ENCODE measurements around the gene NNMT. TPM values are rescaled to one million over a fixed set of nuclear protein-coding genes. Genes with fewer than 3 reads are reported as not detected.
A peak's percentile ranks its signal among the peaks of the same experiment; 100 is the strongest.

The NNMT gene
- total and polyA plus RNA-seq, 2 donors (not counting 1 experiment from before 2014, with no cell fraction given), result not detected

DNA sequence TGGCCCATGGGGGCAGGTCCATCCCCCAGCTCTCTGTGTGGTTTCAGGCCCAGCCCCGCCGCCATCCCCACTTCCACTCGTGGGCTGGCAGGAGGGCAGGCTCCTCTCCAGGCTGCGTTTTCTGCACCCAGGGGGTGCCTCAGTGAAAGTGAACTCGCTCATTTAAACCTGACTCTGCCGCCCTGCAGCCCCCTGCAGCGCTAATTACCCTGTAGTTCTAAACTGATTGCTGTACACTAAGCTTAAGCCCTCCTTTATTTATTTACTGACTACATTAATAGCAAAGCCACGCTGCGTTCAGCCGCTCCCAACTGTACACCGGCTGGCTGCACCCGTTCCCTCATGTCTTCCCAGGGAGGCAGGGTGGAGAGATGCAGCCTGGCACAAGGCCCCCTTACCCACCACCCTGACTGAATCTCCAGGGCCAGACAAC, 36.6 kb upstream of the NNMT start:
- no peaks in the 10 kb centered on the region for H4K20me1 ChIP-seq (ENCODE audit: control insufficient read depth, insufficient read depth, low read length, poor library complexity, severe bottlenecking)
- no peak overlapping the region for H3K9ac ChIP-seq (ENCODE audit: low read length)
- no peaks in the 10 kb centered on the region for H3K79me2 ChIP-seq (ENCODE audit: control insufficient read depth, insufficient read depth, low read length)
- intact Hi-C loops (cut with micrococcal nuclease), result loop anchor here (2.0 kb wide), 2 partner anchors 73 to 199 kb away; no protein-coding TSS in a partner anchor
- ChIA-PET POLR2A (interaction anchor here (0.5 to 3.9 kb wide), 8 partner anchors 72 to 363 kb away, joined by 3 to 17 read pairs (median 4); no protein-coding TSS in a partner anchor), CTCF (interaction anchor here (1.0 to 12.3 kb wide), 35 partner anchors 9 to 946 kb away, joined by 3 to 592 read pairs (median 13); partner anchors contain the start of genes HTR3A, HTR3B, TTC12 and ZBTB16)
- H3K4me3 ChIP-seq (ENCODE audit: control extremely low read depth in 1 of 5, extremely low read depth in 1 of 5, insufficient read depth in 1 of 5, low read depth in 2 of 5, low read length in 4 of 5), result no peak overlapping the region
- H3K4me1 Mint-ChIP-seq, result peaks cover 32% of the 10 kb centered on the region
- WGBS (ENCODE audit: insufficient coverage), result 79% methylated on average over 12 of the region's 12 CpGs
- peak overlapping the region; percentile 41 for H2AFZ ChIP-seq (ENCODE audit: insufficient read depth, low read depth, low read length, poor library complexity, severe bottlenecking)
- H3K4me1 ChIP-seq (ENCODE audit: control insufficient read depth in 2 of 2, insufficient read depth in 2 of 2, low read length in 2 of 2), result peaks cover 30 to 34% of the 10 kb centered on the region in 2 donors
- H3K9me3 ChIP-seq (ENCODE audit: control extremely low read depth in 1 of 3, control insufficient read depth in 2 of 3, insufficient read depth in 1 of 3, low read length in 2 of 3), result no peaks in the 10 kb centered on the region
- DNase-seq (no peak), ATAC-seq (ENCODE audit: low read depth) (no peak)
- no peaks in the 10 kb centered on the region for H3K9me3 Mint-ChIP-seq (ENCODE audit: insufficient read depth)
- H3K36me3 ChIP-seq (replicated peaks in 1 of 2; ENCODE audit: control extremely low read depth in 1 of 2, control insufficient read depth in 1 of 2, extremely low read depth in 1 of 2, insufficient read depth in 2 of 2, low read length in 1 of 2), result no peaks in the 10 kb centered on the region
- peak overlapping the region; percentile 88 for H3K27ac Mint-ChIP-seq
- peak overlapping the region; percentile 84 to 89 for H3K27ac ChIP-seq (ENCODE audit: low read length in 2 of 2)
- H3K4me3 Mint-ChIP-seq, result peak overlapping the region; percentile 32
- H3K27me3 ChIP-seq (replicated peaks in 1 of 4; ENCODE audit: control extremely low read depth in 1 of 4, control insufficient read depth in 3 of 4, insufficient read depth in 4 of 4, low read length in 3 of 4), result peaks cover 0 to 3% (median 0%) of the 10 kb centered on the region in 4 experiments
- TF ChIP-seq, protein P1, sequence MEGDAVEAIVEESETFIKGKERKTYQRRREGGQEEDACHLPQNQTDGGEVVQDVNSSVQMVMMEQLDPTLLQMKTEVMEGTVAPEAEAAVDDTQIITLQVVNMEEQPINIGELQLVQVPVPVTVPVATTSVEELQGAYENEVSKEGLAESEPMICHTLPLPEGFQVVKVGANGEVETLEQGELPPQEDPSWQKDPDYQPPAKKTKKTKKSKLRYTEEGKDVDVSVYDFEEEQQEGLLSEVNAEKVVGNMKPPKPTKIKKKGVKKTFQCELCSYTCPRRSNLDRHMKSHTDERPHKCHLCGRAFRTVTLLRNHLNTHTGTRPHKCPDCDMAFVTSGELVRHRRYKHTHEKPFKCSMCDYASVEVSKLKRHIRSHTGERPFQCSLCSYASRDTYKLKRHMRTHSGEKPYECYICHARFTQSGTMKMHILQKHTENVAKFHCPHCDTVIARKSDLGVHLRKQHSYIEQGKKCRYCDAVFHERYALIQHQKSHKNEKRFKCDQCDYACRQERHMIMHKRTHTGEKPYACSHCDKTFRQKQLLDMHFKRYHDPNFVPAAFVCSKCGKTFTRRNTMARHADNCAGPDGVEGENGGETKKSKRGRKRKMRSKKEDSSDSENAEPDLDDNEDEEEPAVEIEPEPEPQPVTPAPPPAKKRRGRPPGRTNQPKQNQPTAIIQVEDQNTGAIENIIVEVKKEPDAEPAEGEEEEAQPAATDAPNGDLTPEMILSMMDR (IDR thresholded peaks at IDR 0.05), result no peak
- no peak for TF ChIP-seq EZH2 (IDR thresholded peaks at IDR 0.05; ENCODE audit: borderline replicate concordance, insufficient read depth, low read depth, low read length, poor library complexity, severe bottlenecking)
- H3K27me3 Mint-ChIP-seq, result no peaks in the 10 kb centered on the region
- H3K4me2 ChIP-seq (replicated peaks; ENCODE audit: low read depth, low read length, poor library complexity, severe bottlenecking), result peak overlapping the region; percentile 58

GRCh38 chr11:114260077-114260476, 36.1 kb upstream of the NNMT start:
- no peak for ATAC-seq (ENCODE audit: low read depth)
- DNase-seq, result no peak
- Histone ChIP-seq H3K4me2 (replicated peaks; ENCODE audit: low read depth, low read length, poor library complexity, severe bottlenecking) (peak overlapping the region; percentile 58), H3K4me1 (ENCODE audit: control insufficient read depth in 2 of 2, insufficient read depth in 2 of 2, low read length in 2 of 2) (peaks cover 30 to 34% of the 10 kb centered on the region in 2 donors), H3K4me3 (ENCODE audit: control extremely low read depth in 1 of 5, extremely low read depth in 1 of 5, insufficient read depth in 1 of 5, low read depth in 2 of 5, low read length in 4 of 5) (no peak overlapping the region), H3K79me2 (ENCODE audit: control insufficient read depth, insufficient read depth, low read length) (no peaks in the 10 kb centered on the region), H3K9me3 (ENCODE audit: control extremely low read depth in 1 of 3, control insufficient read depth in 2 of 3, insufficient read depth in 1 of 3, low read length in 2 of 3) (no peaks in the 10 kb centered on the region), H3K9ac (ENCODE audit: low read length) (no peak overlapping the region), H3K27me3 (replicated peaks in 1 of 4; ENCODE audit: control extremely low read depth in 1 of 4, control insufficient read depth in 3 of 4, insufficient read depth in 4 of 4, low read length in 3 of 4) (peaks cover 0 to 3% (median 0%) of the 10 kb centered on the region in 4 experiments), H3K36me3 (replicated peaks in 1 of 2; ENCODE audit: control extremely low read depth in 1 of 2, control insufficient read depth in 1 of 2, extremely low read depth in 1 of 2, insufficient read depth in 2 of 2, low read length in 1 of 2) (no peaks in the 10 kb centered on the region), H3K27ac (ENCODE audit: low read length in 2 of 2) (peak overlapping the region in 1 of 2 donors; percentile 24), H4K20me1 (ENCODE audit: control insufficient read depth, insufficient read depth, low read length, poor library complexity, severe bottlenecking) (no peaks in the 10 kb centered on the region), H2AFZ (ENCODE audit: insufficient read depth, low read depth, low read length, poor library complexity, severe bottlenecking) (no peak overlapping the region)
- intact Hi-C loops (cut with micrococcal nuclease), result no loop called here
- WGBS (ENCODE audit: insufficient coverage), result 68% methylated on average over 4 of the region's 6 CpGs
- TF ChIP-seq EZH2 (IDR thresholded peaks at IDR 0.05; ENCODE audit: borderline replicate concordance, insufficient read depth, low read depth, low read length, poor library complexity, severe bottlenecking), result no peak
- TF ChIP-seq, protein P1 (IDR thresholded peaks at IDR 0.05), result no peak
- Mint-ChIP-seq H3K27ac (peak overlapping the region; percentile 73), H3K4me1 (peaks cover 32% of the 10 kb centered on the region), H3K9me3 (ENCODE audit: insufficient read depth) (no peaks in the 10 kb centered on the region), H3K4me3 (peak overlapping the region; percentile 40), H3K27me3 (no peaks in the 10 kb centered on the region)
- CTCF ChIA-PET, result interaction anchor here (0.6 to 12.3 kb wide), 54 partner anchors 9 to 947 kb away, joined by 3 to 592 read pairs (median 9); partner anchors contain the start of genes HTR3A, HTR3B, TTC12 and ZBTB16
- POLR2A ChIA-PET, result interaction anchor here (0.5 to 3.9 kb wide), 6 partner anchors 80 to 364 kb away, joined by 3 to 17 read pairs (median 6); no protein-coding TSS in a partner anchor

All from B cell (primary cell).